GM12878 (cell line): ENCODE measurements around the gene GEMIN7. TPM values are rescaled to one million over a fixed set of nuclear protein-coding genes. Genes with fewer than 3 reads are reported as not detected.

Source experiments
- ATF2 ChIP-seq: IDR thresholded peaks from 2 replicates; pipeline ENCODE4 v1.6.1; 2012; ENCODE audit warnings: low read length, inconsistent platforms
- ATF7 ChIP-seq: fragments of 450-650 bp; IDR thresholded peaks from 2 replicates; pipeline ENCODE4 v1.6.1; 2016; ENCODE audit warnings: low read depth, mild to moderate bottlenecking
- BACH1 ChIP-seq: fragments of 450-650 bp; IDR thresholded peaks from 2 replicates; pipeline ENCODE4 v1.6.1; 2017; ENCODE audit warnings: mild to moderate bottlenecking, borderline replicate concordance
- BMI1 ChIP-seq: fragments of 450-650 bp; IDR thresholded peaks from 2 replicates; pipeline ENCODE4 v1.6.1; 2016; ENCODE audit warnings: mild to moderate bottlenecking, moderate library complexity, borderline replicate concordance
- CBFB ChIP-seq: IDR thresholded peaks from 2 replicates; pipeline ENCODE4 v1.6.1; 2016; ENCODE audit warnings: antibody characterized with exemption, low read depth
- CHD4 ChIP-seq: fragments of 200-600 bp; sonication (generic); IDR thresholded peaks from 2 replicates; pipeline ENCODE4 v1.6.1; 2016; ENCODE audit warnings: mild to moderate bottlenecking
- CREM ChIP-seq: IDR thresholded peaks from 2 replicates; pipeline ENCODE4 v1.6.1; 2014; ENCODE audit warnings: antibody characterized with exemption, low read depth
- DPF2 ChIP-seq: fragments of 450-650 bp; IDR thresholded peaks from 2 replicates; pipeline ENCODE4 v1.6.1; 2017; ENCODE audit warnings: mild to moderate bottlenecking
- FOXM1 ChIP-seq: IDR thresholded peaks from 2 replicates; pipeline ENCODE4 v1.6.1; 2012; ENCODE audit warnings: low read depth, mild to moderate bottlenecking, inconsistent platforms, low read length, moderate library complexity
- IRF4 ChIP-seq: IDR thresholded peaks from 2 replicates; pipeline ENCODE4 v1.6.1; 2011; ENCODE audit warnings: low read depth, low read length
- MEF2A ChIP-seq: IDR thresholded peaks from 2 replicates; pipeline ENCODE4 v1.6.1; 2011; ENCODE audit warnings: low read depth, mild to moderate bottlenecking, low read length, moderate library complexity; ENCODE audit not compliant: insufficient read depth
- MEF2B ChIP-seq: fragments of 450-650 bp; IDR thresholded peaks from 2 replicates; pipeline ENCODE4 v1.6.1; 2018; ENCODE audit warnings: mild to moderate bottlenecking, moderate library complexity; ENCODE audit not compliant: partially characterized antibody, poor library complexity, severe bottlenecking
- MLLT1 ChIP-seq: fragments of 450-650 bp; IDR thresholded peaks from 2 replicates; pipeline ENCODE4 v1.6.1; 2016; ENCODE audit warnings: mild to moderate bottlenecking
- NBN ChIP-seq: fragments of 450-650 bp; IDR thresholded peaks from 2 replicates; pipeline ENCODE4 v1.6.1; 2016
- NFYB ChIP-seq: IDR thresholded peaks from 2 replicates; pipeline ENCODE4 v1.6.1; 2011; ENCODE audit warnings: low read depth, mild to moderate bottlenecking, low read length, improper control_type of control experiment, moderate library complexity; ENCODE audit not compliant: insufficient read depth
- NR2F1 ChIP-seq: fragments of 450-650 bp; conservative IDR thresholded peaks from 2 replicates; pipeline ENCODE4 v1.6.1; 2017; ENCODE audit warnings: mild to moderate bottlenecking
- PAX8 ChIP-seq: fragments of 450-650 bp; IDR thresholded peaks from 2 replicates; pipeline ENCODE4 v1.6.1; 2017; ENCODE audit warnings: mild to moderate bottlenecking, moderate library complexity
- PML ChIP-seq: IDR thresholded peaks from 2 replicates; pipeline ENCODE4 v1.6.1; 2012; ENCODE audit warnings: low read length, inconsistent platforms
- POLR2AphosphoS2 ChIP-seq: IDR thresholded peaks from 2 replicates; pipeline ENCODE4 v1.6.1; 2011; ENCODE audit warnings: low read depth, mild to moderate bottlenecking, low read length, improper control_type of control experiment, moderate library complexity
- SMAD5 ChIP-seq: IDR thresholded peaks from 2 replicates; pipeline ENCODE4 v1.6.1; 2016; ENCODE audit warnings: antibody characterized with exemption, low read depth
- SMARCA5 ChIP-seq: fragments of 450-650 bp; IDR thresholded peaks from 2 replicates; pipeline ENCODE4 v1.6.1; 2017; ENCODE audit warnings: mild to moderate bottlenecking
- SPI1 ChIP-seq: IDR thresholded peaks from 2 replicates; pipeline ENCODE4 v1.6.1; 2011; ENCODE audit warnings: low read depth, mild to moderate bottlenecking, low read length, moderate library complexity, borderline replicate concordance; ENCODE audit not compliant: insufficient read depth
- STAT1 ChIP-seq: fragments of 450-650 bp; conservative IDR thresholded peaks from 2 replicates; pipeline ENCODE4 v1.6.1; 2014; ENCODE audit warnings: antibody characterized with exemption, mild to moderate bottlenecking
- STAT3 ChIP-seq: IDR thresholded peaks from 2 replicates; pipeline ENCODE4 v1.6.1; 2011; ENCODE audit warnings: low read depth, low read length, improper control_type of control experiment
- SUZ12 ChIP-seq: fragments of 200-600 bp; sonication (generic); IDR thresholded peaks from one replicate; pipeline ENCODE4 v1.6.1; 2018; ENCODE audit warnings: antibody characterized with exemption, mild to moderate bottlenecking; ENCODE audit not compliant: unreplicated experiment
- TCF3 ChIP-seq: IDR thresholded peaks from 2 replicates; pipeline ENCODE4 v1.6.1; 2012; ENCODE audit warnings: low read depth, mild to moderate bottlenecking, low read length, borderline replicate concordance; ENCODE audit not compliant: insufficient read depth
- YBX1 ChIP-seq: fragments of 450-650 bp; IDR thresholded peaks from 2 replicates; pipeline ENCODE4 v1.6.1; 2016; ENCODE audit warnings: antibody characterized with exemption
- ZBTB33 ChIP-seq: fragments of 450-650 bp; IDR thresholded peaks from 2 replicates; pipeline ENCODE4 v1.6.1; 2017; ENCODE audit warnings: mild to moderate bottlenecking
- ZNF274 ChIP-seq: IDR thresholded peaks from one replicate; pipeline ENCODE4 v1.8.0; 2011; ENCODE audit not compliant: insufficient read length, insufficient read depth
- ZZZ3 ChIP-seq: IDR thresholded peaks from 2 replicates; pipeline ENCODE4 v1.6.1; 2011; ENCODE audit warnings: low read depth; ENCODE audit not compliant: control insufficient read depth, insufficient read length
- polyA plus RNA-seq, 11 experiments: library from polyadenylated mRNA; depleted of rRNA in 4 of 11; unstranded in 6 of 11; stranded (reverse) in 5 of 11; fragments of >200 nt; fragmentation: Nextera tagmentation in 4 of 11; fragmentation: Illumina TruSeq in 1 of 11; extraction: Ambion mirVana in 4 of 11; extraction: Trizol in 1 of 11; gene quantifications; 1 replicate in 1 of 11; 2 replicates in 10 of 11; pipeline versions ENCODE4 v1.2.1 to v1.2.3, GENCODE V29; 2011 to 2016; ENCODE audit warnings: inconsistent platforms in 2 of 11, missing spikeins in 2 of 11, low read depth in 1 of 11
- total RNA-seq, 4 experiments: library from RNA; depleted of rRNA in 3 of 4; stranded (reverse); fragments of >200 nt in 3 of 4; fragmentation: Illumina TruSeq in 1 of 4; extraction: Trizol in 1 of 4; gene quantifications; 2 replicates each; pipeline versions ENCODE4 v1.2.1 to v1.2.3, GENCODE V29; 2013 to 2021

Gene GEMIN7
- total and polyA plus RNA-seq, 10 of the 15 experiments (the other 5 are each of a cell fraction or from before 2014, with no cell fraction given), result 21.1 to 76.7 (median 44.9) TPM

- peak; percentile 63 for TF ChIP-seq DPF2
- TF ChIP-seq MEF2B, result peak; percentile 46
- TF ChIP-seq ZZZ3, result no peak
- TF ChIP-seq SUZ12, result no peak
- peak; percentile 76 for TF ChIP-seq ATF7
- TF ChIP-seq ZBTB33, result no peak
- TF ChIP-seq ATF2, result no peak
- TF ChIP-seq FOXM1, result no peak
- TF ChIP-seq ZNF274, result no peak
- no peak for TF ChIP-seq PML
- TF ChIP-seq STAT1, result no peak
- TF ChIP-seq TCF3, result peak; percentile 47; the same call in 1 of the 2 replicates
- TF ChIP-seq NBN, result peak; percentile 93
- TF ChIP-seq BACH1, result no peak; the same call in 1 of the 2 replicates
- no peak for TF ChIP-seq STAT3
- no peak for TF ChIP-seq POLR2AphosphoS2
- 0 out of 2 replicates have a peak, but pooled peaks have one; percentile 22 for TF ChIP-seq IRF4
- no peak for TF ChIP-seq SMARCA5
- TF ChIP-seq MLLT1, result peak; percentile 25; the same call in 1 of the 2 replicates
- TF ChIP-seq NFYB, result no peak
- TF ChIP-seq SMAD5, result no peak
- peak; percentile 73 for TF ChIP-seq NR2F1
- TF ChIP-seq BMI1, result no peak
- no peak for TF ChIP-seq PAX8
- 0 out of 2 replicates have a peak, but pooled peaks have one; percentile 11 for TF ChIP-seq MEF2A
- 0 out of 2 replicates have a peak, but pooled peaks have one; percentile 36 for TF ChIP-seq CREM
- peak; percentile 64; the same call in 1 of the 2 replicates for TF ChIP-seq CBFB
- no peak for TF ChIP-seq YBX1
- no peak for TF ChIP-seq CHD4
- TF ChIP-seq SPI1, result no peak
Observed at GRCh38 chr19:45117167-45117594, 38.1 kb downstream of the GEMIN7 start (continued).
